Astrocyte of the cerebellum (primary cell): ENCODE results near the gene MAN2B2.

ENCODE experiments used
- DNase-seq: peaks from one replicate; pipeline ENCODE4 v3.0.0-alpha.2; 2011; ENCODE audit warnings: low read depth
- H3K4me3 ChIP-seq: 2 replicates; pipeline ENCODE4 v1.5.1; 2011; ENCODE audit warnings: mild to moderate bottlenecking, low read depth, low read length, moderate library complexity
- CTCF ChIP-seq: IDR thresholded peaks from 2 replicates; pipeline ENCODE4 v1.5.1; 2012; ENCODE audit warnings: low read length, low read depth, moderate library complexity, mild to moderate bottlenecking; ENCODE audit errors: missing control alignments
- in situ Hi-C: cut with HindIII; loops from 2 replicates; pipeline ENCODE4 v1.10.0; 2017; ENCODE audit warnings: low sequenced_read_pairs

Gene MAN2B2

GRCh38 chr4:6655924-6656323 is 80.9 kb downstream of the MAN2B2 start:
- in situ Hi-C loops = no loop called here
- H3K4me3 ChIP-seq = no peak overlapping the region
- TF ChIP-seq CTCF = no peak
- DNase-seq = no peak

GRCh38 chr4:6657242-6658208 is 82.5 kb downstream of the MAN2B2 start:
- in situ Hi-C loops = no loop called here
- DNase-seq = no peak
- H3K4me3 ChIP-seq = no peak overlapping the region
- no peak for TF ChIP-seq CTCF

DNA sequence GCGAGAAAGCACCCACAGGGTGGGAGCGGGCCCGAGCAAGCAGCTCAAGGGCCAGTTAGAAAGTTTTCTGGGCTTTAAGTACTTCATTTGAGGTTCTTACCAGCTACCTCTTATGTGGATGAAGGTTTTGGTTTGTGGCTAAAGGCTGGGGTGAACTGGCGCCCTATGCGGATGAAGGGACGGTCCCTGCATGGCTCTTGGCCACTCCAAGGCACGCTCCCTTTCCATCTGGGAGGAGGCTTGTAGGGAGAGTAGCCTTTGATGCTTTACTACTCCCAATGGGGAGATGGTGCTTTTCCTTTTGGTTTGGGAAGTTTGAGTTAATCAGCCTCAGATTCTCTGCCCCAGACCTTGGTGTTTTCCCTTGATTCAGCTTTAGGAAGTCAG is 83.2 kb downstream of the MAN2B2 start:
- H3K4me3 ChIP-seq = no peak overlapping the region
- no peak for DNase-seq
- in situ Hi-C loops = no loop called here
- TF ChIP-seq CTCF = no peak

GRCh38 chr4:6658597-6659075 is 83.6 kb downstream of the MAN2B2 start:
- DNase-seq = no peak
- in situ Hi-C loops = no loop called here
- H3K4me3 ChIP-seq = peak overlapping the region; percentile 18
- no peak for TF ChIP-seq CTCF

- H3K4me3 ChIP-seq = no peak overlapping the region
- no peak for DNase-seq
- TF ChIP-seq CTCF = no peak
- in situ Hi-C loops = loop anchor here (10.0 kb wide), 1 partner anchor 65 kb away; no protein-coding TSS in a partner anchor
Measured at GRCh38 chr4:6659897-6660296, 84.9 kb downstream of the MAN2B2 start.

GRCh38 chr4:6660430-6660829 is 85.4 kb downstream of the MAN2B2 start:
- in situ Hi-C loops = loop anchor here (10.0 kb wide), 1 partner anchor 66 kb away; no protein-coding TSS in a partner anchor
- TF ChIP-seq CTCF = no peak
- H3K4me3 ChIP-seq = no peak overlapping the region
- DNase-seq = no peak
